GM23248 (cell line): Measurements from ENCODE around the gene IFI16. TPM values are rescaled to one million over a fixed set of nuclear protein-coding genes. Genes with fewer than 3 reads are reported as not detected.

Experiments used
- DNase-seq: peaks from one replicate; pipeline ENCODE4 v3.0.0-alpha.2; 2015
- H2AFZ ChIP-seq: fragments of 200-600 bp; sonication (generic); 2 replicates; pipeline ENCODE4 v1.6.1; 2016; ENCODE audit warnings: antibody characterized with exemption
- H3F3A ChIP-seq: fragments of 200-600 bp; sonication (generic); 2 replicates; pipeline ENCODE4 v1.6.1; 2016; ENCODE audit warnings: mild to moderate bottlenecking, antibody characterized with exemption, mixed run types; ENCODE audit not compliant: insufficient read depth
- H3K27ac ChIP-seq: fragments of 200-600 bp; sonication (generic); 2 replicates; pipeline ENCODE4 v1.5.1; 2016; ENCODE audit warnings: mild to moderate bottlenecking
- H3K27me3 ChIP-seq: fragments of 200-600 bp; sonication (generic); replicated peaks from 2 replicates; pipeline ENCODE4 v1.6.1; 2016; ENCODE audit warnings: mild to moderate bottlenecking; ENCODE audit not compliant: insufficient read depth
- H3K36me3 ChIP-seq: fragments of 200-600 bp; sonication (generic); 2 replicates; pipeline ENCODE4 v1.6.1; 2016; ENCODE audit warnings: low read depth, mild to moderate bottlenecking
- H3K4me1 ChIP-seq: fragments of 200-600 bp; sonication (generic); 2 replicates; pipeline ENCODE4 v1.6.1; 2016; ENCODE audit warnings: mild to moderate bottlenecking; ENCODE audit not compliant: insufficient read depth
- H3K4me2 ChIP-seq: fragments of 200-600 bp; sonication (generic); one replicate; pipeline ENCODE4 v1.6.1; 2016; ENCODE audit warnings: mild to moderate bottlenecking; ENCODE audit not compliant: unreplicated experiment
- H3K4me3 ChIP-seq: fragments of 200-600 bp; sonication (generic); 2 replicates; pipeline ENCODE4 v1.5.1; 2016; ENCODE audit warnings: mild to moderate bottlenecking
- H3K79me2 ChIP-seq: fragments of 200-600 bp; sonication (generic); 2 replicates; pipeline ENCODE4 v1.6.1; 2016; ENCODE audit warnings: mild to moderate bottlenecking; ENCODE audit not compliant: insufficient read depth
- H3K9ac ChIP-seq: fragments of 200-600 bp; sonication (generic); 2 replicates; pipeline ENCODE4 v1.6.1; 2016; ENCODE audit warnings: mild to moderate bottlenecking
- H3K9me2 ChIP-seq: fragments of 200-600 bp; sonication (generic); 2 replicates; pipeline ENCODE4 v1.6.1; 2016; ENCODE audit warnings: mixed run types, mild to moderate bottlenecking, moderate library complexity; ENCODE audit not compliant: insufficient read depth
- H3K9me3 ChIP-seq: fragments of 200-600 bp; sonication (generic); one replicate; pipeline ENCODE4 v1.6.1; 2017; ENCODE audit warnings: low read depth
- H4K20me1 ChIP-seq: fragments of 200-600 bp; sonication (generic); 2 replicates; pipeline ENCODE4 v1.6.0; 2016; ENCODE audit not compliant: insufficient read depth
- EZH2 ChIP-seq: fragments of 200-600 bp; sonication (generic); IDR thresholded peaks from 2 replicates; pipeline ENCODE4 v1.6.1; 2018; ENCODE audit warnings: antibody characterized with exemption, mild to moderate bottlenecking; ENCODE audit not compliant: insufficient read depth, poor library complexity, severe bottlenecking
- EZH2phosphoT487 ChIP-seq: fragments of 200-600 bp; sonication (generic); IDR thresholded peaks from 2 replicates; pipeline ENCODE4 v1.6.1; 2018; ENCODE audit warnings: antibody characterized with exemption, moderate library complexity, mild to moderate bottlenecking, low read depth; ENCODE audit not compliant: insufficient read depth
- WGBS, 2 experiments: methylation state at CpG; one replicate each; pipeline ENCODE4 v1.1.6; 2015 to 2017; ENCODE audit warnings: low lambda C conversion rate in 2 of 2, low coverage in 1 of 2; ENCODE audit errors: missing lambda C conversion rate in 2 of 2; 5-methylcytosine and 5-hydroxymethylcytosine counted together
- in situ Hi-C: fragments of 300-500 bp; cut with MboI; formaldehyde crosslinking; loops from 2 replicates; pipeline ENCODE4 v1.15.0; 2020
- polyA plus RNA-seq: library from polyadenylated mRNA; unstranded; fragments of >200 nt; fragmentation: Nextera tagmentation; extraction: Ambion mirVana; gene quantifications from 2 replicates; pipeline ENCODE4 v1.2.1, GENCODE V29; 2016
- total RNA-seq: library from RNA; depleted of rRNA; stranded (reverse); fragments of >200 nt; shearing (Covaris generic); gene quantifications from 2 replicates; pipeline ENCODE4 v1.2.3, GENCODE V29; 2014

Gene IFI16
- total and polyA plus RNA-seq, 2 experiments from 2014 or later: 36.4 to 88.9 TPM

DNA sequence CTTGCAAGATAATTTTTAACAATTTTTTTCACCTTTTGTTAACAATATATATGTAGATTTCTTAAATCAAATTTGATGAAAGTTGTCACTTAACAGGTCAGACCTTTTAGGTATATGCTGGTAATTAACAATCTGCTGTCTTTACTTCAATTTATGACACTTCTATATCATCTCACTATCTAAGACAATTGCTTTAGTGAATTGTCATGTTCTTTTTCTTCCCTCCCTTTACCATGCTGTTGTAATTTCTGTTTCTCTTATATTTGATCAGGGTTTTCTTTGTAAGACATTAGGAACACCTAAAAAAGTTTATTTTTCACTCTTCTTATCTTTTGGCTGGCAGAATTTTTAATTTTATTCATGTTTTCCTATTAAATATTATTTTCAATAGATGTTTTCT, 2.0 kb downstream of the IFI16 start:
- Histone ChIP-seq H3K4me2 (peak overlapping the region; percentile 91), H3K9ac (peak overlapping the region; percentile 97), H3K36me3 (peaks cover 23% of the 10 kb centered on the region), H2AFZ (no peak overlapping the region), H3K4me3 (peak overlapping the region; percentile 94), H3F3A (peaks cover 33% of the 10 kb centered on the region), H3K9me2 (no peaks in the 10 kb centered on the region), H3K4me1 (peaks cover 35% of the 10 kb centered on the region), H3K27ac (peak overlapping the region; percentile 26; the same call in 1 of the 2 replicates), H4K20me1 (no peaks in the 10 kb centered on the region), H3K9me3 (no peaks in the 10 kb centered on the region), H3K79me2 (peaks cover 66% of the 10 kb centered on the region), H3K27me3 (no peaks in the 10 kb centered on the region)
- TF ChIP-seq EZH2: no peak
- TF ChIP-seq EZH2phosphoT487: no peak
- in situ Hi-C loops: no loop called here
- DNase-seq: no peak

GRCh38 chr1:159012495-159012894, 2.8 kb downstream of the IFI16 start:
- Histone ChIP-seq H3K79me2 (peaks cover 72% of the 10 kb centered on the region), H3K27ac (peak overlapping the region; percentile 26; the same call in 1 of the 2 replicates), H3K9ac (peak overlapping the region; percentile 97)

GRCh38 chr1:159014003-159014571, 4.4 kb downstream of the IFI16 start:
- H3K4me1 ChIP-seq: peaks cover 28% of the 10 kb centered on the region
- no peaks in the 10 kb centered on the region for H3K9me2 ChIP-seq

More at GRCh38 chr1:159012495-159012894, 2.8 kb downstream of the IFI16 start:
- Histone ChIP-seq H3K9me2 (no peaks in the 10 kb centered on the region), H3K4me1 (peaks cover 35% of the 10 kb centered on the region), H3K4me3 (peak overlapping the region; percentile 94), H3K4me2 (peak overlapping the region; percentile 91), H3K27me3 (no peaks in the 10 kb centered on the region), H3K36me3 (peaks cover 27% of the 10 kb centered on the region), H2AFZ (no peak overlapping the region), H3F3A (peaks cover 33% of the 10 kb centered on the region), H3K9me3 (no peaks in the 10 kb centered on the region), H4K20me1 (no peaks in the 10 kb centered on the region)
- TF ChIP-seq EZH2: no peak
- no peak for TF ChIP-seq EZH2phosphoT487
- WGBS, 2 experiments: 1 to 4% methylated on average over 6 of the region's 6 CpGs
- in situ Hi-C loops: no loop called here
- peak; percentile 54 for DNase-seq

DNA sequence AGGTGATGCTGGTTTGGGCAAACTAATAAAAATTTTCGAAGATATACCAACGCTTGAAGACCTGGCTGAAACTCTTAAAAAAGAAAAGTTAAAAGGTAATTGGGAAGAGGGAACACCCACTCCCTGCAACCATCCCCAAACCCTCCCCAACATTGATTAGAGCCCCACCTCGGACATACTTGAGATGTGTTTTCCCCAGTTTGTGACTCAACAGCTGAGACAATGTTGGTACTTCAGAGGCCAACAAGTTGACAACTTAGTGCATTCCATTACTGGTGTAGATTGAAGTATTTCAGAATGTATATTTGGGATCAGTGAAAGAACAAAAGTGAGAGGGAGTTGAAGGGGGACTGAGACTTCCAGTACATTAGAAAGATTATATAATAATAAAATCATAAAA, 5.1 kb downstream of the IFI16 start:
- Histone ChIP-seq H3K4me3 (no peak overlapping the region), H4K20me1 (no peaks in the 10 kb centered on the region), H2AFZ (no peak overlapping the region), H3K4me2 (no peak overlapping the region), H3K27me3 (no peaks in the 10 kb centered on the region), H3K9me2 (no peaks in the 10 kb centered on the region), H3K27ac (no peak overlapping the region), H3F3A (peaks cover 27% of the 10 kb centered on the region), H3K79me2 (peaks cover 94% of the 10 kb centered on the region), H3K36me3 (peaks cover 44% of the 10 kb centered on the region), H3K9me3 (no peaks in the 10 kb centered on the region), H3K4me1 (peaks cover 24% of the 10 kb centered on the region), H3K9ac (no peak overlapping the region)
- TF ChIP-seq EZH2 (no peak), EZH2phosphoT487 (no peak)
- in situ Hi-C loops: no loop called here
- 90 to 91% methylated on average over 3 of the region's 3 CpGs for WGBS, 2 experiments
- no peak for DNase-seq

More at GRCh38 chr1:159014003-159014571, 4.4 kb downstream of the IFI16 start:
- TF ChIP-seq EZH2: no peak
- no peak for TF ChIP-seq EZH2phosphoT487
- H3K4me2 ChIP-seq: no peak overlapping the region
- H3K27ac ChIP-seq: no peak overlapping the region
- 94 to 97% methylated on average over 3 of the region's 3 CpGs for WGBS, 2 experiments
- no peaks in the 10 kb centered on the region for H3K9me3 ChIP-seq
- peaks cover 34% of the 10 kb centered on the region for H3F3A ChIP-seq
- no peak overlapping the region for H3K4me3 ChIP-seq
- H4K20me1 ChIP-seq: no peaks in the 10 kb centered on the region
- in situ Hi-C loops: no loop called here
- no peaks in the 10 kb centered on the region for H3K27me3 ChIP-seq
- H2AFZ ChIP-seq: no peak overlapping the region
- peaks cover 87% of the 10 kb centered on the region for H3K79me2 ChIP-seq
- peaks cover 41% of the 10 kb centered on the region for H3K36me3 ChIP-seq
- DNase-seq: no peak
- H3K9ac ChIP-seq: no peak overlapping the region
